Adrenal gland (tissue), 12 donors: ENCODE data around the gene ARMH3. TPM values are rescaled to one million over a fixed set of nuclear protein-coding genes. Genes with fewer than 3 reads are reported as not detected.
A peak's percentile ranks its signal among the peaks of the same experiment; 100 is the strongest.

Experiments used
- DNase-seq, 7 donors: peaks; one replicate each; pipeline ENCODE4 v3.0.0-alpha.2; 2019 to 2020
- H3K27ac ChIP-seq, 5 donors: fragments of 200-600 bp; sonication (generic) in 4 of 5; 1 replicate in 3 of 5; 2 replicates in 2 of 5; pipeline versions ENCODE4 v1.5.1 to v1.8.0; 2016 to 2020; ENCODE audit warnings: mild to moderate bottlenecking in 1 of 5
- H3K27me3 ChIP-seq: fragments of 200-600 bp; 2 replicates; pipeline ENCODE4 v1.8.0; 2021
- H3K36me3 ChIP-seq, 2 donors: fragments of 200-600 bp; replicated peaks in 1 of 2; 1 replicate in 1 of 2; 2 replicates in 1 of 2; pipeline versions ENCODE4 v1.5.1 to v1.8.0; 2018 to 2022
- H3K4me1 ChIP-seq, 2 donors: fragments of 200-600 bp; replicated peaks in 1 of 2; 1 replicate in 1 of 2; 2 replicates in 1 of 2; pipeline versions ENCODE4 v1.5.1 to v1.8.0; 2018 to 2021
- H3K4me3 ChIP-seq, 4 donors: fragments of 200-600 bp; sonication (generic) in 3 of 4; one replicate each; pipeline ENCODE4 v1.5.1; 2016 to 2018
- H3K9me3 ChIP-seq, 3 donors: fragments of 200-600 bp; sonication (generic) in 1 of 3; replicated peaks in 1 of 3; 1 replicate in 2 of 3; 2 replicates in 1 of 3; pipeline versions ENCODE4 v1.5.1 to v1.8.0; 2016 to 2021
- CTCF ChIP-seq, 6 experiments: fragments of 450-650 bp in 4 of 6; fragments of 200-600 bp in 2 of 6; sonication (generic) in 1 of 6; IDR thresholded peaks; 1 replicate in 5 of 6; 2 replicates in 1 of 6; pipeline versions ENCODE4 v1.5.1 to v1.8.0; 2016 to 2021; ENCODE audit warnings: antibody characterized with exemption in 6 of 6, mild to moderate bottlenecking in 2 of 6, moderate library complexity in 1 of 6
- POLR2A ChIP-seq, 2 donors: fragments of 450-650 bp; IDR thresholded peaks; one replicate each; pipeline ENCODE4 v1.6.1; 2017; ENCODE audit warnings: antibody characterized with exemption in 2 of 2, mild to moderate bottlenecking in 2 of 2, moderate library complexity in 1 of 2
- WGBS, 4 donors: extraction: QIAGEN DNeasy Blood & Tissue Kit in 2 of 4; methylation state at CpG; one replicate each; pipeline versions ENCODE4 v1.1.5 to v1.1.7; 2013 to 2017; 5-methylcytosine and 5-hydroxymethylcytosine counted together
- intact Hi-C, 2 donors: fragments of 100-400 bp; cut with DNase I; formaldehyde crosslinking; loops; one replicate each; pipeline versions ENCODE4 v1.14.1 to v1.15.0; 2022 to 2023
- polyA plus RNA-seq, 3 donors: library from polyadenylated mRNA; stranded (reverse); fragments of 200-250 nt in 2 of 3; fragments of 350-450 nt in 1 of 3; fragmentation: Illumina TruSeq in 1 of 3; extraction: RNeasy Lipid Tissue Mini Kit (QIAGEN cat#74804) in 1 of 3; gene quantifications; one replicate each; pipeline ENCODE4 v1.2.3, GENCODE V29; 2013 to 2014
- total RNA-seq, 9 donors: library from RNA; depleted of rRNA in 4 of 9; stranded (reverse); fragments of >200 nt in 4 of 9; fragments of 120-200 nt in 1 of 9; fragmentation: NEBNext Ultra II Directional in 1 of 9; extraction: Animal tissue kit (Norgen Biotek cat#: 25700) in 1 of 9; gene quantifications; one replicate each; pipeline versions ENCODE4 v1.1.0 to v1.2.4, GENCODE V29; 2013 to 2023
- donor health status: healthy with polysubstance abuse.
- donor health status: Bipolar disorder and iron deficiency.
- donor health status: DM: yes; HTN: yes; CAD: no.
- donor health status: DM: no; HTN: no; CAD: no.
- donor health status: DM: no; HTN: no; CAD: no.
- donor health status: DM: yes; HTN: yes; CAD: no.

ARMH3 gene
- total and polyA plus RNA-seq, 12 donors, result 12.6 to 29.7 (median 17.4) TPM

DNA sequence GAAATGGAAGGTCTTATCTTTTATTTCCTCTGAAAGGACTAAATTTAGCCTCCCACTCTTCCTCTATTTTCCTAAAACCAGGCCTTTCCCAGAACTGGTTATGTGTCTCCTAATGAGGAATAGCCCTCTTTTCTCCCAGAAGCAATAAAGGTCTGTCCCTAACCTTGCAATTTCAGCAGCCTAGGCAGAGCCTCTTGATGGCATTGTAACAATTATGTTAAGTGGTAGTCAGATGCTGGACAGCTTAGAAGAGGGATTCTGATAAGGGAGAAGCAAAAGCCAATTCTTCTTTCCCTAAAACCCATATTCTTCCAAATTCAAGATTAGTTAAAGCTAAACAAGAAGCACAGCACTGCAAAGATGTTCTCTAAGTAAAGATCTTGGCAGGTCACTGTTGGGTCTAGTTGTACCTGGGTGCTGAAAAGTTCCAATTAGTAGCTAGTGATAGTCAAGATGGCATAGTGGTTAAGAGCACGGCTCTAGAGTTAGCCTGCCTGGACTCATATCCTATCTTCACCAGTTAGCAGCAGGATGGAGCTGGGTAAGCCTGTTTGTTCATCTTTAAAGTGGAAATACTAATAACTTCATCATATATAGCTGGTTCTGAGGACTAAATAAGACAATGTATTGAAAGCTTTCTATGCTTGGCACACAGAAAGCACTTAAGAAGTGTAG, 198.0 kb downstream of the ARMH3 start:
- Histone ChIP-seq H3K4me1 (peaks cover 7 to 15% of the 10 kb centered on the region in 2 donors), H3K9me3 (peaks cover 0 to 8% (median 0%) of the 10 kb centered on the region in 3 donors), H3K27ac (no peak overlapping the region), H3K36me3 (no peaks in the 10 kb centered on the region), H3K4me3 (no peak overlapping the region), H3K27me3 (no peaks in the 10 kb centered on the region)
- DNase-seq, result no peak
- WGBS, 4 donors, result 0 to 97% (median 25%) methylated on average over 1 of the region's 1 CpG
- intact Hi-C loops, result no loop called here
- TF ChIP-seq POLR2A (IDR thresholded peaks at IDR 0.05), result no peak
- TF ChIP-seq CTCF (IDR thresholded peaks at IDR 0.05), result no peak

DNA sequence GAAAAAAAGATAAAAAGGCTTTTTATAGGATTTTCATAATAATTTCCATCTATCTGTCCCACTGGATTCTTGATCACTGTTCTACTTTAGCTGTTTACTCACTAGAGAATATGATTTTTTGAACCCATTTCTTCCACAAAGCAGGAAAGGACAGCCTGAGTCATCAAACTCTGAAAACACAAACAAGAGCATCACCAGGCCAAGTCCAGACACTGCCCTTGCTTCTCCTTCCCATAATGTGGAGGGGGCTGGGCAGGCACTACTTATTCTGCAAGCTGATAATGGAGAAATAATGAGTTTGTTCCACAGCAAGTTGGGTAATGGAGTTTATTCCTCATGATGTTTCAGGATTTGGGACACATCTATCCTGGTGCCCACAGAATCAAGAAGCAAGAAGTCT, 199.3 kb downstream of the ARMH3 start:
- H3K9me3 ChIP-seq, result peaks cover 0 to 8% (median 0%) of the 10 kb centered on the region in 3 donors
- intact Hi-C loops, result no loop called here
- TF ChIP-seq CTCF (IDR thresholded peaks at IDR 0.05) (no peak), POLR2A (IDR thresholded peaks at IDR 0.05) (no peak)
- DNase-seq, result peak in 4 of 7 donors; percentile 47 to 73 (median 52)
- no peaks in the 10 kb centered on the region for H3K27me3 ChIP-seq
- H3K27ac ChIP-seq, result no peak overlapping the region
- H3K4me1 ChIP-seq, result peaks cover 7 to 15% of the 10 kb centered on the region in 2 donors
- no peaks in the 10 kb centered on the region for H3K36me3 ChIP-seq
- no peak overlapping the region for H3K4me3 ChIP-seq

DNA sequence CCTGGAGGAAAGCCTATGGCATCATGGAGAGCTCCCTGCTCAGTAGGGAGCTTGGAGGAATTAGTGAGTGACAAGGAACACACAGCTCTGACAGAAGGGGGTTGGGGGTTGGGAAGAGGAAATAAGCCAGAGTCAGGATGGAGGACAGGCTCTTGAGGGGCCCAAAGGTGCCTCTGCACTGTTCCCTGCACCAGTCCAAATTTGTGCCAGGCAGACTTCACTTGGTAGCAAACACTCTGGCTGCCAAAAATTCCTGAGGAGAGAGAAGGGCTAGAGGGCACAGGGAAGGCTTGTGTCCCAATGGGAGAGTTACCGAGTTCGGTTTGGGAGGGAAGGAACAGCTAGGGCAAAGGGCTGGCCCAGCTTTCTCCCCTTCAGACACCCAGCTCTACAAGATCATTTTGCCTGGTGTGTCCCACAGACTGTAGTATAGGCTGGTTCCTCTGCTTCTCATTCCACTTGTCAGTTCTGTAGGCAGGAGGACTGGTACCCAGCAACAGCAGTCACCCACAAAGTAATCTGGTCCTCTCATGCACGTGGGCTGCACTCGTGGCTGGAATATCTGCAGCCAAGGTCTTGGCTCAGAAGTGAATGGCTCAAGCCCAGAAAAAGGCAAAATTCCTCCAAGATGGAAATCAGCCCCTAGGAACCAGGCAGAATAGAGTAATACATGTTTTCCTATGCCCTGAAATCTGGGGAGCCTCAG, 204.4 kb downstream of the ARMH3 start:
- no peak overlapping the region for H3K4me3 ChIP-seq
- H3K36me3 ChIP-seq, result peaks cover 0 to 10% of the 10 kb centered on the region in 2 donors
- H3K4me1 ChIP-seq, result peaks cover 0 to 25% of the 10 kb centered on the region in 2 donors
- TF ChIP-seq CTCF (IDR thresholded peaks at IDR 0.05), result no peak
- TF ChIP-seq POLR2A (IDR thresholded peaks at IDR 0.05), result no peak
- peak in 5 of 7 donors; percentile 44 to 58 (median 50) for DNase-seq
- no peaks in the 10 kb centered on the region for H3K9me3 ChIP-seq
- intact Hi-C loops, result no loop called here
- peak overlapping the region in 1 of 5 donors; percentile 9 for H3K27ac ChIP-seq
- no peaks in the 10 kb centered on the region for H3K27me3 ChIP-seq
- WGBS, 4 donors, result 61 to 70% (median 65%) methylated on average over 4 of the region's 4 CpGs

DNA sequence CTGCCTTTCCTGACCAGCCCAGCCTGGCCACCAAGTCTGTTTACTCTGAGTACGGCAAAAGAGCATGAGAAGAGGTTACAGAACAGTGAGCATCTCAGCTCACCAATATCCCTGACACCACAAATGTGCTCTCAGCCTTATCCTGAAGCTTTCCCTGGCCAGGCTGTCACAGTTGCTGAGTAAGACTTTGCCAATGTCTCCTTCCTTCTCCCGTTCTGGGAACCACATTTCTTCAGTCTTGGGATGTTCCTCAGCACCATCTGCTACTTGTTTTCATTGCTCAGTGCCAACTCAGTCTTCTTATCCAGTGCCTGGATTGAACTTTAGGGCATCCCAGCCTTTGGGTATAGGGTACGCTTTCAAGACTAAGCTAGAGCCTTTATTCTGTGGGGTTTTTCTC, 205.2 kb downstream of the ARMH3 start:
- no peak for TF ChIP-seq POLR2A (IDR thresholded peaks at IDR 0.05)
- no peak for TF ChIP-seq CTCF (IDR thresholded peaks at IDR 0.05)
- intact Hi-C loops, result no loop called here
- Histone ChIP-seq H3K27ac (no peak overlapping the region), H3K9me3 (no peaks in the 10 kb centered on the region), H3K4me1 (peaks cover 0 to 19% of the 10 kb centered on the region in 2 donors), H3K36me3 (peaks cover 0 to 10% of the 10 kb centered on the region in 2 donors), H3K4me3 (no peak overlapping the region), H3K27me3 (no peaks in the 10 kb centered on the region)
- no peak for DNase-seq
- WGBS, 4 donors, result 87 to 93% (median 92%) methylated on average over 3 of the region's 3 CpGs
